ENCODE results near the gene ADAM10. TPM values are rescaled to one million over a fixed set of nuclear protein-coding genes. Genes with fewer than 3 reads are reported as not detected.

ADAM10 gene
- total and polyA plus RNA-seq, 2 experiments from 2014 or later: 110 to 163 TPM

DNA sequence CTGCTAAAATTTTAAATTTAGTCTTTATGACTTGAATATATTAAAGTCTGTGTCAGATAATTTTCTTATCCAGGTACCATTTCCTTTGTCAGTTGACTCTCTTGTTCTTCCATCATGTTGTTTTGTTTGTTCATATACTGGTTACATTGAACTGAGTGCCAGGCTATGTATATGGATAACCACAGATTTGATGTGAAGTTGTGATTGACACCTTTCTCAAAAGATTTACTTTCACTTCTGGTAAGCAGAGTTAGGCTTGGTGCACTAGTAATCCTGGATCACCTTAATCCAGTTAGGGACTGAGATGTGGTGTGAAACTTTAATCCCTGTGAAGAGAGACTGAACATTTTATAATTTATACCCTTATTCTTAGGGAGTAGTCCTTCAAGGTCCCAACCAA, 99.4 kb downstream of the ADAM10 start:
- Histone ChIP-seq H3K4me1 (ENCODE audit: low read depth) (no peaks in the 10 kb centered on the region), H3K9me3 (ENCODE audit: low read depth) (no peaks in the 10 kb centered on the region), H3K36me3 (peaks cover 6% of the 10 kb centered on the region), H3K27ac (no peak overlapping the region), H3K4me3 (no peak overlapping the region), H3K27me3 (no peaks in the 10 kb centered on the region)
- TF ChIP-seq, protein P1, sequence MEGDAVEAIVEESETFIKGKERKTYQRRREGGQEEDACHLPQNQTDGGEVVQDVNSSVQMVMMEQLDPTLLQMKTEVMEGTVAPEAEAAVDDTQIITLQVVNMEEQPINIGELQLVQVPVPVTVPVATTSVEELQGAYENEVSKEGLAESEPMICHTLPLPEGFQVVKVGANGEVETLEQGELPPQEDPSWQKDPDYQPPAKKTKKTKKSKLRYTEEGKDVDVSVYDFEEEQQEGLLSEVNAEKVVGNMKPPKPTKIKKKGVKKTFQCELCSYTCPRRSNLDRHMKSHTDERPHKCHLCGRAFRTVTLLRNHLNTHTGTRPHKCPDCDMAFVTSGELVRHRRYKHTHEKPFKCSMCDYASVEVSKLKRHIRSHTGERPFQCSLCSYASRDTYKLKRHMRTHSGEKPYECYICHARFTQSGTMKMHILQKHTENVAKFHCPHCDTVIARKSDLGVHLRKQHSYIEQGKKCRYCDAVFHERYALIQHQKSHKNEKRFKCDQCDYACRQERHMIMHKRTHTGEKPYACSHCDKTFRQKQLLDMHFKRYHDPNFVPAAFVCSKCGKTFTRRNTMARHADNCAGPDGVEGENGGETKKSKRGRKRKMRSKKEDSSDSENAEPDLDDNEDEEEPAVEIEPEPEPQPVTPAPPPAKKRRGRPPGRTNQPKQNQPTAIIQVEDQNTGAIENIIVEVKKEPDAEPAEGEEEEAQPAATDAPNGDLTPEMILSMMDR (IDR thresholded peaks at IDR 0.05; ENCODE audit: low read depth, low read length): no peak
- no peak for DNase-seq (ENCODE audit: low read depth in 1 of 2, low spot score in 1 of 2)

DNA sequence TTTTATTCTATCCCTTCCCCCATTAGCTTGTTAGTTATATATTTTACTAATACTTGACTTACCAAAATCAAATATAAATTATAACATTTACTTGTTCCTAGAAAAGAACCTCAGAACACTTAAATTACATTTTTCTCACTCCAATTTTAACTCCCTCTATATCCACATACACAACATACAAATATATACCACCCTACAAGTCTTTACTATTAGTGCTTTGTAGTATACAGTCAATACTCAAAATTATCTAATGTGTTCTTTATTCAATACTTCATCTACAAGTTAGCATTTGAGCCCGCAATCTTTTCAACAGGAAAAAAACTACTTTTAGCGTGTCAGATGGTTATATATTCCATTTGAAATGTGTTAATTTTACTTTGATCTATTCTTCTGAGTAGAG, 100.3 kb downstream of the ADAM10 start:
- Histone ChIP-seq H3K4me1 (ENCODE audit: low read depth) (no peaks in the 10 kb centered on the region), H3K4me3 (no peak overlapping the region), H3K9me3 (ENCODE audit: low read depth) (no peaks in the 10 kb centered on the region), H3K27me3 (no peaks in the 10 kb centered on the region), H3K27ac (no peak overlapping the region), H3K36me3 (no peaks in the 10 kb centered on the region)
- no peak for DNase-seq (ENCODE audit: low read depth in 1 of 2, low spot score in 1 of 2)
- TF ChIP-seq, protein P1 (IDR thresholded peaks at IDR 0.05; ENCODE audit: low read depth, low read length): no peak

DNA sequence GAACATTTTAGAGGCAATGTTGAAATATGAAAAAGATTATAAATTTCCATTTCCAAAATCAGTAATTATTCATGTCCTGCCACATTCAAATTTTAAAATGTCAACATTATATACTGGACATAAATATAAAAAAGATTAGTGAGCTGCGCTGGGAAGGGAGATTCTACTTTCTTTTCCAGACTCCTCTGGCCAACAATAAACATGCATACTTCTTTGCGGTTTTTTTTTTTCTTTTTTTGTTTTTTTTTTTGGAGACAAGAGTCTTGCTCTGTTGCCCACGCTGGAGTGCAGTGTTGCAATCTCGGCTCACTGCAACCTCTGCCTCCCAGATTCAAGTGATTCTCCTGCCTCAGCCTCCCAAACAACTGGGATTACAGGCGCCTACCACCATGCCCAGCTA, 105.5 kb downstream of the ADAM10 start:
- H3K4me3 ChIP-seq: no peak overlapping the region
- H3K9me3 ChIP-seq (ENCODE audit: low read depth): no peaks in the 10 kb centered on the region
- no peaks in the 10 kb centered on the region for H3K27me3 ChIP-seq
- H3K36me3 ChIP-seq: peaks cover 8% of the 10 kb centered on the region
- H3K27ac ChIP-seq: no peak overlapping the region
- TF ChIP-seq, protein P1 (IDR thresholded peaks at IDR 0.05; ENCODE audit: low read depth, low read length): no peak
- no peaks in the 10 kb centered on the region for H3K4me1 ChIP-seq (ENCODE audit: low read depth)
- peak in 1 of 2 donors; percentile 6 for DNase-seq (ENCODE audit: low read depth in 1 of 2, low spot score in 1 of 2)

DNA sequence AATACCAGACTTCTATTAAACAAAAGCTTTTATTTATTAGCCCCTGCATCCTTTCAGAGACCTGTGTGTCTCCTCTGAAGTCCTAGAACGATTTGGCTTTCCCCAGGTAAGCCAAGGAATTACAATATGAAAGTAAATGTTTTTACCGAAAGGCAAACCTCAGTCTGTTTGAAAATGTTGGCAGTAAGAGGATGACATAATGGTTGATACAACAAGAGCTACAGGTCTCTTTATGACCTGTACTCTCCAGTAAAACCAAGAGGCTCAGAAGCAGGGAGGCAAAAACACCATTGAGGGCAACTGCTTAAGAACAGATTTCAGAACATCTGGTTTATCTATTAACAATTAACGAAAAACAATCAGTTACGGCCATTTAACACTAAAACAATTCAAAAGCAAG, 107.8 kb downstream of the ADAM10 start:
- no peaks in the 10 kb centered on the region for H3K27me3 ChIP-seq
- no peaks in the 10 kb centered on the region for H3K9me3 ChIP-seq (ENCODE audit: low read depth)
- no peaks in the 10 kb centered on the region for H3K4me1 ChIP-seq (ENCODE audit: low read depth)
- DNase-seq (ENCODE audit: low read depth in 1 of 2, low spot score in 1 of 2): no peak
- peaks cover 8% of the 10 kb centered on the region for H3K36me3 ChIP-seq
- no peak overlapping the region for H3K27ac ChIP-seq
- H3K4me3 ChIP-seq: no peak overlapping the region
- TF ChIP-seq, protein P1 (IDR thresholded peaks at IDR 0.05; ENCODE audit: low read depth, low read length): no peak

DNA sequence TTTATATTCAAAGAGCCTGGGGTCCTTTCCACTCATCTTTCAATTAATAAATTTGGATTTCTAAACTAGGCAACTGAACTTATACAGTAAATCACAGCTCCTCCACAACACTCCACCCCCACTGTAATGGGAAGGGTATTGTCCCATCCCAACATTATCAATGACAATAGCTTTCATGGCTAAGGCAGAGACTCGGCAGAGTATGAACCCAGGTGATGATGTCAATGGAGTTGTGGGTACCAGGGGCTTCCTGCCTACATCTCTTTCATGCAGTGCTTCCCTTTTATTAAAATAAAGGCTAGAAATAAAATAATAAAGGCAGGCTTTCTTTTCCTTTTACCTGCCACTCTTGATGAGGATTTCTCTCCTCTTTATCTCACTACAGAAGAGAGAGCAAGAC, 109.5 kb downstream of the ADAM10 start:
- no peak for DNase-seq (ENCODE audit: low read depth in 1 of 2, low spot score in 1 of 2)

More for the DNA sequence above, 109.5 kb downstream of the ADAM10 start:
- Histone ChIP-seq H3K27ac (no peak overlapping the region), H3K4me1 (ENCODE audit: low read depth) (no peaks in the 10 kb centered on the region), H3K9me3 (ENCODE audit: low read depth) (no peaks in the 10 kb centered on the region), H3K27me3 (no peaks in the 10 kb centered on the region), H3K36me3 (peaks cover 8% of the 10 kb centered on the region), H3K4me3 (no peak overlapping the region)
- TF ChIP-seq, protein P1 (IDR thresholded peaks at IDR 0.05; ENCODE audit: low read depth, low read length): no peak

Measured in cardiac muscle cell (in vitro differentiated cells and primary cell).